Ureter (tissue), 1 donor: ENCODE data around the gene LRFN4. TPM values are rescaled to one million over a fixed set of nuclear protein-coding genes. Genes with fewer than 3 reads are reported as not detected.

Experiments
- DNase-seq: peaks from one replicate; pipeline ENCODE4 v3.0.0-alpha.2; 2020; ENCODE audit warnings: low spot score
- total RNA-seq: library from RNA; stranded (reverse); gene quantifications from one replicate; pipeline ENCODE4 v1.2.4, GENCODE V29; 2023
- donor health status: DM: yes; HTN: yes; CAD: no.

LRFN4 gene
- total RNA-seq, 1 donor from 2014 or later: 18.3 TPM

- DNase-seq: no peak
These were observed 1.5 kb downstream of the LRFN4 start for GRCh38 chr11:66858186-66858938.

DNA sequence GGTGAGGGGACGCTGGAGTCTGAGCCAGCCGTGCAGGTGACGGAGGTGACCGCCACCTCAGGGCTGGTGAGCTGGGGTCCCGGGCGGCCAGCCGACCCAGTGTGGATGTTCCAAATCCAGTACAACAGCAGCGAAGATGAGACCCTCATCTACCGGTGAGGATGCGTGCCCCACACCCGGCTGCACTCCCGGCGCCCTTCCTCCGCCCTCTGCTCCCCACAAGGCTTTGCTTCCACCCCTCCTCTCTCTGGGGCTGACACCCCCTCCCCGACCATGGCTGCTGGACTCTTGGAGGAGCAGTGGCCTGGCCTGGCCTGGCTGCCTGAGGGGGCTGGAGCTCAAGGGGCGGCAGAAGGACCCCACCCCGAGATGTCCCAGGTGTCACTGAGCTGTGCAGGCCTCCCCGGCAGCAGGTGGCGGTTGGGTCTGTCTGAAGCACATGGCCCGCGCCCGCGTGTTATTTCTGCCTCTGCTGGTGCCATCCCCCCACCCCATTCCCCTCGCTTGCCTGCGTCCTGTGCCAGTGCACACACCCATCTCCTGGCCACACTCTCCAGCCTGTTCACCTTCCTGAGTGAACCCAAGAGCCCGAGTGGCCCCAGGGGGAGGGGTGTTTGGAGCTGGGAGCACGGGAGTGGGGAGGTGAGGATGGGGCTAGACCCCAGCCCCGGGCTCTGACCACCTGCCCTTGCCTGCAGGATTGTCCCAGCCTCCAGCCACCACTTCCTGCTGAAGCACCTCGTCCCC, 2.2 kb downstream of the LRFN4 start:
- DNase-seq: no peak

DNA sequence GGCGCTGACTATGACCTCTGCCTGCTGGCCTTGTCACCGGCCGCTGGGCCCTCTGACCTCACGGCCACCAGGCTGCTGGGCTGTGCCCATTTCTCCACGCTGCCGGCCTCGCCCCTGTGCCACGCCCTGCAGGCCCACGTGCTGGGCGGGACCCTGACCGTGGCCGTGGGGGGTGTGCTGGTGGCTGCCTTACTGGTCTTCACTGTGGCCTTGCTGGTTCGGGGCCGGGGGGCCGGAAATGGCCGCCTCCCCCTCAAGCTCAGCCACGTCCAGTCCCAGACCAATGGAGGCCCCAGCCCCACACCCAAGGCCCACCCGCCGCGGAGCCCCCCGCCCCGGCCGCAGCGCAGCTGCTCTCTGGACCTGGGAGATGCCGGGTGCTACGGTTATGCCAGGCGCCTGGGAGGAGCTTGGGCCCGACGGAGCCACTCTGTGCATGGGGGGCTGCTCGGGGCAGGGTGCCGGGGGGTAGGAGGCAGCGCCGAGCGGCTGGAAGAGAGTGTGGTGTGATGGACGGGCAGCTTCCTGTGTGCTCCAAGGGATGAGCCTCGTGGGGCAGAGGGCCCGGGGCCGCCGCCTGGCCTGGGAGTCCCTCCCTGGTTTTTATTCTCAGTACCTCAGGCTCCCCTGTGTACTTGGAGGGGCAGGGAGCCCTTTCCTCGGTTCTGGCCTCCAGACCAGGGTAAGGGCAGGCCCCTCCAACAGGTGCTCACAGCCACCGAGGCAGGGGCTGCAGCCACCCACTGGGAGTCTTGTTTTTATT, 3.0 kb downstream of the LRFN4 start:
- no peak for DNase-seq

GRCh38 chr11:66860449-66860831, 3.6 kb downstream of the LRFN4 start:
- DNase-seq: no peak

GRCh38 chr11:66861038-66861773, 4.3 kb downstream of the LRFN4 start:
- DNase-seq: no peak

DNA sequence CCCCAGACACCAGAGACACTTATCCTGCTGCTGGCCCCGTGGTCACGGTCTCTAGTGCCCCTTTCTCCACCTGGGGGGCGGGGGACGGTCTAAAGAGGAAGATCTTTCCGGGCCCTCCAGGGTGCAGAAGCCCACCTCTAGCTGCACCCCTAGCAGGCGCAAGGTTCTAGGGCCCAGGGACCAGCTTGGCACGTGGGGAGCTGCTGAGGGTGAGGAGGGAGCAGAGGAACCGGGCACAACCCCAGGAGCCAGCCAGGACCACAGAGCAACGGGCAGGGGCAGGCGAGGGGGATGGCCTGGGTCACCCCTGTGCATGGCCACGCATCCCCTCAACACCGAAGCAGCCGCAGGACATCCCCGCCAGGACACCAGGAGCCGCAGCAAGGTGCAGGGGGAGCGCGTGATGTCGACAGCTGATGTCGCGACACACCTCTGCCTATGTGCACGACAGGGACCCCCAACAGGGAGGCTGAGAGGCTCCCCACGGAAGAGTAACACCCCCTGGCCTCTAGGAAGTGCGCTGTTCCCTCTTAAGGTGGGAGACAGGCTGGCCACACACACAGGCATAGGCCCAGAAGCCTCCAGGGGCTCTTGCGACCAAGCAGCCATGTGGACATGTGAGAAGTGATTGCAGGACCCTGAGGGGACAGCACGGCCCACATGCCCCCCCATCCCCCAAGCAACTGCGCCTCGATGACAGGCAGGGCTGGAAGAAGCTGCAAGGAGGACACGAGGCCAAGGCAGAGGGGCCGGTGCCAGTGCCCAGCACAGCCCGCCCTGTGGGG, 5.1 kb downstream of the LRFN4 start:
- no peak for DNase-seq

- DNase-seq: no peak
These were observed 5.7 kb downstream of the LRFN4 start for GRCh38 chr11:66862559-66863037.

GRCh38 chr11:66863428-66864125, 6.7 kb downstream of the LRFN4 start:
- DNase-seq: no peak

DNA sequence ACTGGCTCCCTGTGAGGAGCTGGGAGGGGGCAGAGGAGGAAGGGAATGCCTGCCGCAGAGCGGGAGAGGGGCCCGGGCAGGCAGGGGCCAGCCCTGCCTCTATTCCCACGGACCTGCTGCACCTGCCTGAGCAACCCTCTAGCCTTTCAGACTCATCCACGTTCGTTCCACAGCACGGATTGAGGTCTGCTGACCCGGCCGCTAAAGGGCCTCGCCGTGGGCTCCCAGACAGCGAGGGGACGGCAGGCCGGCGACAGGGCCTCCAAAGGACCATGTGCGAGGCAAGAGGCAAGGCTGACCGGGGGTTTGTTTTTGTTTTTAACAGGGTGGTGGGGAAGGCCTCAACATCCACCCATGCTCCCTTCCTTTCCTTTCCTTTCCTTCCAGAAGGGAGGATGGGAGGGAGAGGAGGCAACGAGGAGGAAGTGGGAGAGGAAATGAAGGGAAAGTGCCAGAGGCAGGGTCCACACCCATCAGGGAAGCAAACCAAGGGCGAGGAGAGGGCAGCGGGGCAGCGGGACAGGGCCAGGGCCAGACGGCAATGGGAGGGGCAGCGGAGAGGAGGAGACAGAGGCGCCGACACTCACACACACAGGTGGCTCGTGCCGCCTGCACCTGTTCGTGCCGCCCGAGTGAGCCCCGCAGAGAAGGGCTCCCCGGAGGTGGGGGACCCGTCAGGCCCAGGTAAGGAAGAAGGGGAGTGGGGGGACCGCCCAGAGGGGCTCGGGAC, 7.5 kb downstream of the LRFN4 start:
- DNase-seq: no peak

- DNase-seq: no peak
These were observed 8.2 kb downstream of the LRFN4 start for GRCh38 chr11:66864924-66865697.

DNA sequence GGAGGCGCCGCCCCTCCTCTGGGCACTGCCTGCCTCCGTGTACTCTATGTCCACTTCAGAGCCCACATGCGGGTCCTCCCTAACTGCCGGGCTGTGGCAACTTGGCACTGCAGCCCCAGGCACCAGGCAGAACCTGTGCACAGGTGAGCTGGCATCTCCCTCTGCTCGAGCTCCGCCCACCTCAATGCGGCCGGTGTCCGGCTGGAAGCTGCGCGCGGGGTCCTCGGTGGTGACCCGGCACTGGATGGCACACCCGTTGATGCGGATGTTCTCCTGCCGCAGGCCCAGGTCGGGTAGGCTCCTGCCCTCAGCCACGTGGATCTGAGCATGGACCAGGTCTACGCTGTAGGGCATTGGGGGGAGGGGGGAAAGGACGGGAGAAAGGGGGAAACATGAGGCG, 9.1 kb downstream of the LRFN4 start:
- no peak for DNase-seq

DNA sequence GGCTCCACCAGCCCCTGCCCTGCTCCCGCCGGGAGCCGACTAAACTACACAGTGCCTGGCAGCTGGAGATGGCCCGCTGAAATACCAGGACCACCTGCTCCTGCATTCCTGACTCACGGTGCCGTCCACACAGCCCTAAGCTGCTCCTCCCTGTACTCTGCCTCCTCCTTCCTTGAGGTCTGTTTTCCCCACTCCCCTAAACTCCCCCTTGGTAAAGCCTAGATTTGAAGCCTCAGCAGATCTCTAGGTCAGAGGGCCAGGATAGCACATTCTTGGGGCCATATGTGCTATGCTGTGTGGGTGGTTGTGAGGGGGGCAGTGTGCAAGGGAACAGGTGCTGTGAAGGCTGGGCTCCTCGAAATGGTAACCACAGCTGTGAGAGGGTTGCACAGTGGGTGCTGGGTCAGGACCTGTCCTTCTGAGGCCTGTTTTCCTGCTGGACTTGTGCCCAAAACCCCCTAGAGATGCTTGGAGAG, 9.7 kb downstream of the LRFN4 start:
- DNase-seq: no peak

DNA sequence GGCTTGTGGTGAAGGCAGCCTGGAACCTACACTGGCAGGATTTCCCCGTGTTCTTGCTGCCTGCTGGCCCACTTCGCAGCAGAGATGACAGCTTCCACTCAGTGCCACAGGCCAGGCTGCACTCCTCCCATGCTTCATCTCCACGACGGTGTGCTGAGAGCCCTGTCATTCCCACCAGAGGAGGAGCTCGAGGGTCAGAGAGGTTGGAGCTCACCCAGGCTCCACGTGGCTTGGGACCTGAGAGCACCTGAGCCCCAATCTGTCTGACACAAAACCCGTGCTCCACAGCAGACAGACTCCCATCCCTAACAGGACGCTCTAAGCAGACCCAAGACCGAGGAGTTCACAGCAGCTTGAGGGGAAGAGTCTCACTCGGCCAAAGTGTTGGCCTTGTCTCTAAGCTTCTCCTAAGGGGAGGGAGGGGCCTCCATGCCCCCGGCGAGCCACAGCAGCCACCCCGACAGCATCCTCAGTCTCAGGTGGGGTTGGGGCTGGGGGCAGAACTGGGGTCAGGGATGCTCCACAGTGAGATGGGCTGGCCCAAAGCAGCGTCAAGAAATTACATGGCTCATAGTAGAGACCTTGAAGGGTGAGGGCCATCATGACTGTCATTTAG, 10.7 kb downstream of the LRFN4 start:
- no peak for DNase-seq

DNA sequence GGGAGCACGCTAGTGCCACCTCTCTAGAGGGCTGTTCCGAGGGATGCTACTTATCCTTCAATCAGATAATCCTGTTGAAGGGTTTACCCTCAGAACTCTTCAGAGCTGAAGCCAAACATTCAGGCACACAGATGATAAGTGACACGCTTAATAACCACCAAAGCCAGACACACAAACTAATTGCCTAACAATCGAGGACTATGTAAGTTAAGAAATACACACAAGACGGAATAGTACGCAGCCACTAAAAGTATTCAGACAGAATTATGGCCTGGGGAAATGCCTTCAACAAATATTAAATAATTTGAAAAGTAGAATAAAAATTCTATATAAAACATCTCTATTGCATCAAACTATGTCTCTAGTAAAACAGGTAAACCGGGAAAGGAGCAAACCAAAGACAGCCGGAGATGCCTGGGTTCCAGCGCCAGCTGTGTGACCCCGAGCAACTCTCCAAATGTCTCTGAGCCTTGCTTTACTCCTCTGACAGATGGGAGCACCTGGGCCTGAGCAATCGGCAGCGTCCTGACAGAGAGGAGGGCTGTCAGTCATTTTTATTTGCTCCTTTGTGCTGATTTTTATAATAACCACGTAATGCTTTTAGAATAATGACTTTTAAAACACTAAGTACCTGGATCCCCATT, 11.3 kb downstream of the LRFN4 start:
- no peak for DNase-seq

DNA sequence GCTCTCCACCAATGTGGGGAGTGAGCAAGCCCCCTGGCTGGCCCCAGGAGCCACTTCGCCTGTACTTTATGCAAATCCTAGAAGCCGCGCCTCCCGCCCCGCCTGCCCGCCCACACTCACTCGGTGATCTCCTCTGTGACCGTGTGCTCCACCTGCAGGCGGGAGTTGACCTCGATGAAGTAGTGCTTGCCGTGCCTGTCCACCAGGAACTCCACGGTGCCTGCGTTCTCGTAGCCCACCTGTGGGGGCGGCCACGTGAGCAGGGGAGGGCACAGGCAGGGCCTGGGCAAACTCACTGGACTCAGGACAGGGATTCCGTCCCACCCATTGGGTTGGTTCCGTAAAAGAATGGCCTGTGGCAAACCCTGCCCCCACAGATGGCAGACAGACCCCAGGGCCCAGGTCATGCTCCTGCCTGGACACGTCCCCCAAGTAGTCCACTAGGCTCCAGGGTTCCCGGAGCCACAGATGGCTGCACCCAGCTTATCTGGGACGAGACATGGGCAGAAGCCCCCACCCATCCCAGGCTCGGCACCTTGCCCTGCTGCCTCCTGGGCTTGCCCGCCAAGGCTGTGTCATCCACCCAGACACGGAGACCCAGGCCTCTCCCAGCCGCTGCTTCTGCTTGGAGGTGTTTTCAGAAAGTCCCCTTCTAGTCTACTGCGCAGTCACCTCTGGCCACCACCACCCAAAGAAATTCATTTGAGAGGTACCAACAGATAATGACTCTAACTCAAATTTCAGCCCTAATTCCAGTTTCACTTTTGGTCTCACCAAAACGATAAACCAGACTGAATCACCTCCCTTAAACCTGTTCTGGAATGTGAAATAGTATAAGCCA, 12.1 kb downstream of the LRFN4 start:
- DNase-seq: no peak

- no peak for DNase-seq
These were observed 12.7 kb downstream of the LRFN4 start for GRCh38 chr11:66869567-66869870.

- no peak for DNase-seq
These were observed 13.3 kb downstream of the LRFN4 start for GRCh38 chr11:66870131-66870530.
